ENCODE data around the gene EFNA5.

GRCh38 chr5:107576736-107577393 is 93.9 kb downstream of the EFNA5 start:
- no peak for TF ChIP-seq CTCF (IDR thresholded peaks at IDR 0.05; ENCODE audit: poor library complexity, severe bottlenecking)
- no peak for TF ChIP-seq TAF1 (IDR thresholded peaks at IDR 0.05; ENCODE audit: low read depth)
- no peak for TF ChIP-seq POLR2AphosphoS5 (IDR thresholded peaks at IDR 0.05)
- TF ChIP-seq SMC3 (conservative IDR thresholded peaks at IDR 0.05; ENCODE audit: poor library complexity): no peak
- TF ChIP-seq EZH2 (IDR thresholded peaks at IDR 0.05; ENCODE audit: borderline replicate concordance, insufficient read depth, low read length, poor library complexity, severe bottlenecking): no peak
- no peak for TF ChIP-seq REST (IDR thresholded peaks at IDR 0.05; ENCODE audit: borderline replicate concordance)
- no peak for TF ChIP-seq MXI1 (conservative IDR thresholded peaks at IDR 0.05; ENCODE audit: poor library complexity, severe bottlenecking)
- no peak for TF ChIP-seq EP300 (conservative IDR thresholded peaks at IDR 0.05; ENCODE audit: poor library complexity, severe bottlenecking)
- no peak for TF ChIP-seq RAD21 (conservative IDR thresholded peaks at IDR 0.05)

All from neural cell (in vitro differentiated cells).